ENCODE results near the gene PLA2G2D. TPM values are rescaled to one million over a fixed set of nuclear protein-coding genes. Genes with fewer than 3 reads are reported as not detected.

The PLA2G2D gene
- total RNA-seq, 1 donor from 2014 or later: not detected

DNA sequence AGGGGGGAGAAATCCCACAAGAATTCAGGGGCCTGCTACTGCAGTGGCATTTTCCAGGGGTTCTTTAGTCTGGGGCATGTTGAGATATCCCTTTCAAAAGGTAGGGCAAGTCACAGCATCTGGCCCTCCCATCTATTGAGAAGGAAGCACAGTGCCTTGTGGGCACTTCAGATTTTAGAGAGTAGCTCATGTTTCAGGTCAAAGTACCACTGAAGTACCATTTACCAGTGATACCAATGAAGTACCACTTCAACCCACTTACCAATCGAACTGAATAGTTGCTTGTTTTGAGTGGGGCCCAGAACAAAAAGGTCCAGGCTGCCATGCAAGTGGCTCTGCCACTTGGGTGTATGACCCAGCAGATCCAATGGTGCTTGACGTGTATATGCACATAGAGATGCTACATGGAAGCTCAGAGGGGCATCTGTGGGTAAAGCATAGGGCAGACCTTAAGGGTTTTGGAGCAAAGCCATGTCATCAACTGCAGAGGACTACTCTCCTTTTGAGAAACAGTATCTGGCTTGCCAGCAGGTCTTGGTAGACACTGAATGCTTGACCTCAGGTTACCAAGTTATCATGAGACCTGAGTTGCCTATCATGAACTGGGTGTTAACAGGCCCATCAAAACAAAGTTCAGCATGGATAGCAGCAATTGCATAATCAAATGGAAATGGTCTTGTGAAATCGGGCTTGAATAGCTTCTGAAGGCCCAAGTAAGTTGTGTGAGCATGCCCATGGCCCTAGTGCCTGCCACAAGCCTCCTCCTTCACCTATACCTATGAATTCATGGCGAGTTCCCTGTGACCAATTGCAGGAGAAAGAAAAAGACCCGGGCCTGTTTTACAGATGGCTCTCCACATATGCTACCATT is 23.5 kb downstream of the PLA2G2D start:
- TF ChIP-seq EZH2phosphoT487 (IDR thresholded peaks at IDR 0.05): no peak
- TF ChIP-seq EZH2 (IDR thresholded peaks at IDR 0.05): no peak
- TF ChIP-seq, protein P1, sequence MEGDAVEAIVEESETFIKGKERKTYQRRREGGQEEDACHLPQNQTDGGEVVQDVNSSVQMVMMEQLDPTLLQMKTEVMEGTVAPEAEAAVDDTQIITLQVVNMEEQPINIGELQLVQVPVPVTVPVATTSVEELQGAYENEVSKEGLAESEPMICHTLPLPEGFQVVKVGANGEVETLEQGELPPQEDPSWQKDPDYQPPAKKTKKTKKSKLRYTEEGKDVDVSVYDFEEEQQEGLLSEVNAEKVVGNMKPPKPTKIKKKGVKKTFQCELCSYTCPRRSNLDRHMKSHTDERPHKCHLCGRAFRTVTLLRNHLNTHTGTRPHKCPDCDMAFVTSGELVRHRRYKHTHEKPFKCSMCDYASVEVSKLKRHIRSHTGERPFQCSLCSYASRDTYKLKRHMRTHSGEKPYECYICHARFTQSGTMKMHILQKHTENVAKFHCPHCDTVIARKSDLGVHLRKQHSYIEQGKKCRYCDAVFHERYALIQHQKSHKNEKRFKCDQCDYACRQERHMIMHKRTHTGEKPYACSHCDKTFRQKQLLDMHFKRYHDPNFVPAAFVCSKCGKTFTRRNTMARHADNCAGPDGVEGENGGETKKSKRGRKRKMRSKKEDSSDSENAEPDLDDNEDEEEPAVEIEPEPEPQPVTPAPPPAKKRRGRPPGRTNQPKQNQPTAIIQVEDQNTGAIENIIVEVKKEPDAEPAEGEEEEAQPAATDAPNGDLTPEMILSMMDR (IDR thresholded peaks at IDR 0.05): no peak
- no peaks in the 10 kb centered on the region for H3K4me1 Mint-ChIP-seq
- no peaks in the 10 kb centered on the region for H3K36me3 Mint-ChIP-seq
- H4K20me1 ChIP-seq (ENCODE audit: low read depth): no peaks in the 10 kb centered on the region
- no peak overlapping the region for H3K27ac Mint-ChIP-seq
- H3K27me3 Mint-ChIP-seq (ENCODE audit: insufficient read depth, low read depth): peaks cover 2% of the 10 kb centered on the region
- H3K9me3 Mint-ChIP-seq: peaks cover 16% of the 10 kb centered on the region
- H3K4me3 Mint-ChIP-seq: no peak overlapping the region
- H3K27ac ChIP-seq: no peak overlapping the region
- no peaks in the 10 kb centered on the region for H3K9me3 ChIP-seq (ENCODE audit: low read depth)
- no peak overlapping the region for H3K4me3 ChIP-seq
- H3K36me3 ChIP-seq: no peaks in the 10 kb centered on the region
- no peak overlapping the region for H3K9ac ChIP-seq
- H3K79me2 ChIP-seq (ENCODE audit: low read depth): no peaks in the 10 kb centered on the region
- H3K4me1 ChIP-seq: no peaks in the 10 kb centered on the region
- no peaks in the 10 kb centered on the region for H3K27me3 ChIP-seq
- no peak overlapping the region for H3K4me2 ChIP-seq
- no peaks in the 10 kb centered on the region for H3F3A ChIP-seq (ENCODE audit: low read depth)
- DNase-seq (ENCODE audit: low spot score): no peak
- H2AFZ ChIP-seq (replicated peaks): no peak overlapping the region

DNA sequence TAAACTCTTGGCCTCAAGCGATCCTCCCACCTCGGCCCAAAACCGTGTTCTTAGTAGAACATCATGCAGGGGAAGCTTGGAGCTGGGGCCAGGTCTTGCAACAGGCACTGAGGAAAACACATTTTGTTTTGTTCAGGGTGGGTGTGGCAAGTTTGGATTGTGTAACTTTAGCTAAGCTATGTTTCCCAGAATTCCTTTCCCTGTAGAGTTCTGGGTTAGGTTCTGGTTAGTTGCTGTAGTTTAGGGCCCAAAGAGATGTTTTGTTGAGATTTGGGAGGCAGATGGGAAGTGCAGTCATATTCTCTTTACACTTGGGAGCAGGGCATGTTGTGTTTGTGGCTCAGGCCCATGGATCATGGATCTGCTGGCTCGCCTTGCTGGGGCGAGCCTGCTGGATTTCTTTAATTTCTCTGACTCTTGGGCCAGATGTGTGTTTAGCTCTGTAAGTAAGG is 25.4 kb downstream of the PLA2G2D start:
- Mint-ChIP-seq H3K27ac (no peak overlapping the region), H3K4me1 (no peaks in the 10 kb centered on the region), H3K27me3 (ENCODE audit: insufficient read depth, low read depth) (peaks cover 1% of the 10 kb centered on the region), H3K36me3 (no peaks in the 10 kb centered on the region), H3K4me3 (no peak overlapping the region), H3K9me3 (peaks cover 20% of the 10 kb centered on the region)
- no peak for TF ChIP-seq EZH2phosphoT487 (IDR thresholded peaks at IDR 0.05)
- TF ChIP-seq, protein P1 (IDR thresholded peaks at IDR 0.05): no peak
- no peak for TF ChIP-seq EZH2 (IDR thresholded peaks at IDR 0.05)
- Histone ChIP-seq H3K9ac (no peak overlapping the region), H4K20me1 (ENCODE audit: low read depth) (no peaks in the 10 kb centered on the region), H3K9me3 (ENCODE audit: low read depth) (no peaks in the 10 kb centered on the region), H3K4me1 (no peaks in the 10 kb centered on the region), H3K27ac (no peak overlapping the region), H2AFZ (replicated peaks) (no peak overlapping the region), H3K27me3 (no peaks in the 10 kb centered on the region), H3K4me3 (no peak overlapping the region), H3K4me2 (no peak overlapping the region), H3F3A (ENCODE audit: low read depth) (no peaks in the 10 kb centered on the region), H3K36me3 (no peaks in the 10 kb centered on the region), H3K79me2 (ENCODE audit: low read depth) (no peaks in the 10 kb centered on the region)
- DNase-seq (ENCODE audit: low spot score): no peak

DNA sequence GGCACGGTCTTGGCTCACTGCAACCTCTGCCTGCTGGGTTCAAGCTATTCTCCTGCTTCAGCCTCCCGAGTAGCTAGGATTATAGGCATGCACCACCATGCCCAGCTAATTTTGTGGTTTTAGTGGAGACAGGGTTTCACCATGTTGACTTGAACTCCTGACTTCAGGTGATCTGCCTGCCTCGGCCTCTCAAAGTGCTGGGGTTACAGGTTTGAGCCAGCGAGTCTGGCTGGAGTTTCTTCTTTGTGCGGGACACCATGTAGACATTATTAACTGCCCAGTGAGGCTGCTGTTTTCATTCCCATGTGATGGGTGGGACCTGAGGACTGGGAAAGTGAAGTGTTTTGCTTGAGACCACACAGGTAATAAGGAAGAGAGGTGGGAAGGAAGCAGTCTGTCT is 26.0 kb downstream of the PLA2G2D start:
- Histone ChIP-seq H3F3A (ENCODE audit: low read depth) (no peaks in the 10 kb centered on the region), H2AFZ (replicated peaks) (no peak overlapping the region), H3K27me3 (no peaks in the 10 kb centered on the region), H3K4me2 (no peak overlapping the region), H4K20me1 (ENCODE audit: low read depth) (no peaks in the 10 kb centered on the region), H3K36me3 (no peaks in the 10 kb centered on the region), H3K4me3 (no peak overlapping the region), H3K27ac (no peak overlapping the region), H3K4me1 (no peaks in the 10 kb centered on the region), H3K9me3 (ENCODE audit: low read depth) (no peaks in the 10 kb centered on the region), H3K79me2 (ENCODE audit: low read depth) (no peaks in the 10 kb centered on the region), H3K9ac (no peak overlapping the region)
- no peak for DNase-seq (ENCODE audit: low spot score)
- Mint-ChIP-seq H3K4me1 (no peaks in the 10 kb centered on the region), H3K4me3 (no peak overlapping the region), H3K36me3 (no peaks in the 10 kb centered on the region), H3K9me3 (peaks cover 20% of the 10 kb centered on the region), H3K27me3 (ENCODE audit: insufficient read depth, low read depth) (peaks cover 5% of the 10 kb centered on the region), H3K27ac (no peak overlapping the region)
- TF ChIP-seq EZH2 (IDR thresholded peaks at IDR 0.05): no peak

DNA sequence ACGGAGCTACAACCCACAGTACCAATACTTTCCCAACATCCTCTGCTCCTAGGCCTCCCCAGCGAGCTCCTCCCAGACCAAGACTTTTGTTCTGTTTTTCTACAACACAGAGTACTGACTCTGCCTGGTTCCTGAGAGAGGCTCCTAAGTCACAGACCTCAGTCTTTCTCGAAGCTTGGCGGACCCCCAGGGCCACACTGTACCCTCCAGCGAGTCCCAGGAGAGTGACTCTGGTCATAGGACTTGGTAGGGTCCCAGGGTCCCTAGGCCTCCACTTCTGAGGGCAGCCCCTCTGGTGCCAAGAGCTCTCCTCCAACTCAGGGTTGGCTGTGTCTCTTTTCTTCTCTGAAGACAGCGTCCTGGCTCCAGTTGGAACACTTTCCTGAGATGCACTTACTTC is 28.7 kb downstream of the PLA2G2D start:
- no peak overlapping the region for H3K9ac ChIP-seq
- no peak overlapping the region for H3K4me3 Mint-ChIP-seq
- no peak overlapping the region for H2AFZ ChIP-seq (replicated peaks)
- H3K4me1 Mint-ChIP-seq: no peaks in the 10 kb centered on the region
- no peaks in the 10 kb centered on the region for H3K79me2 ChIP-seq (ENCODE audit: low read depth)
- H3K4me2 ChIP-seq: no peak overlapping the region
- H3K27ac Mint-ChIP-seq: no peak overlapping the region
- no peaks in the 10 kb centered on the region for H3K4me1 ChIP-seq
- H3K4me3 ChIP-seq: no peak overlapping the region
- TF ChIP-seq EZH2 (IDR thresholded peaks at IDR 0.05): no peak
- TF ChIP-seq EZH2phosphoT487 (IDR thresholded peaks at IDR 0.05): no peak
- TF ChIP-seq, protein P1 (IDR thresholded peaks at IDR 0.05): no peak
- peaks cover 4% of the 10 kb centered on the region for H3K9me3 Mint-ChIP-seq
- H3K27me3 Mint-ChIP-seq (ENCODE audit: insufficient read depth, low read depth): peaks cover 5% of the 10 kb centered on the region
- H3K27me3 ChIP-seq: no peaks in the 10 kb centered on the region
- no peaks in the 10 kb centered on the region for H3K36me3 Mint-ChIP-seq
- no peaks in the 10 kb centered on the region for H3F3A ChIP-seq (ENCODE audit: low read depth)
- no peaks in the 10 kb centered on the region for H3K9me3 ChIP-seq (ENCODE audit: low read depth)
- no peaks in the 10 kb centered on the region for H3K36me3 ChIP-seq
- DNase-seq (ENCODE audit: low spot score): no peak
- H3K27ac ChIP-seq: no peak overlapping the region
- H4K20me1 ChIP-seq (ENCODE audit: low read depth): no peaks in the 10 kb centered on the region
